TTC549 (cell line): Measurements from ENCODE around the gene ZBTB40.

Experiments
- FAIRE-seq: peaks from 2 replicates; lab custom pipeline; 2012; peaks lifted over from hg19 to GRCh38; lab: Jason Lieb, UNC

Gene ZBTB40

DNA sequence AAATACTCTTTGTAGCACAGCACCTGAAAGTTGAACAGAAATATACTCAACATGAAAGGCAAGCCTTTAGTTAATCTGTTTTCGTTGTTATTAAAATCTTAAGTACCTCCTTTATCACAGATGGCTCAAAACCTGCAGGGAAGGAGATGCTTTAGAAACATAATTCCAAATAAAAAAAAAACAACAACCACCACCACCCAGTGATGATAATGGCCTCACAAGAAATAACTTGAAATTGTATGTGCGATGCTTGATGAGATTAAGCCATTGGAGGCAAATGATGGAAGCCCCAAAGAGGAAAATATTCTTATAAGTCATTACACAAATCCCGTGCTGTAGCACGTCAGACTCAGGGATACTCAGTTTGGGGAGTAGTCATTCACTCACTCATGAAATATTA, 24.9 kb upstream of the ZBTB40 start:
- no peak for FAIRE-seq

DNA sequence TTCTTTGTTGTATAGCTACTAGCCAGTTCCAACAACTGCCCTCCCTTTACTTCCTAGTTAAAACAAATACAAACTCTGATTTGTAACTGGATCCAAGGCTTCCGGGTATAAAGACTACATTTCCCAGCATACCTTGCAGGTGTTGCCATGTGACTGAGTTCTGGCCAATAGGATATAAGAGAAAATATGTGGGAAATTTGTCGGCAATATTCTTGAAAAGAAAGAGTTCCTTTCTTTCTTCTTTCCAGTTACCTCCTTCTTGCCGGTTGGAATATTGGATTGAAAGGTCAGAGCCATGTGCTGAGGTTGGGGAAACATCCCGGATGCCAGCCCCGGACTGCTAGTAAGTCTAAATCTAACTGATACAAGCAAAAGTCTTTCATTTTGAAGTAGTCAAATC, 23.0 kb upstream of the ZBTB40 start:
- peak; percentile 97 for FAIRE-seq

DNA sequence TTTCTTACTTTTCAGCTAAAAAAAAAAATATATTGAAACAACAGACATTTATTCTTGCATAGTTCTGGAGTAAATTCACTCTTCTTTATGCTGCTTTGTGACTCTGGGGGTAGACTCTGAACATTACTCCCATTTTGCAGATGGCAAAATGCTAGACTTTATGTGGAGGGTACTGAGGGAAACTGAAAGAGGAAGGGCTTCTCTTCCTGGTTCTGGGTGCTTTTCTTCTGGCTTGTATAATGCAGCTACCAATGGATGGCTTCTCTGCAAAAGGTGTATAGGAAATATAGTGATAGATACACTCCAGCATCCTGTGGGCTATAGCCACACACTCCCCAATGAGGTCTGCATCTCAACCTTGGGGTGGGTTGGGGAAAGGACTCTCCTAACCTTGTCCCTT, 19.7 kb upstream of the ZBTB40 start:
- FAIRE-seq: no peak

DNA sequence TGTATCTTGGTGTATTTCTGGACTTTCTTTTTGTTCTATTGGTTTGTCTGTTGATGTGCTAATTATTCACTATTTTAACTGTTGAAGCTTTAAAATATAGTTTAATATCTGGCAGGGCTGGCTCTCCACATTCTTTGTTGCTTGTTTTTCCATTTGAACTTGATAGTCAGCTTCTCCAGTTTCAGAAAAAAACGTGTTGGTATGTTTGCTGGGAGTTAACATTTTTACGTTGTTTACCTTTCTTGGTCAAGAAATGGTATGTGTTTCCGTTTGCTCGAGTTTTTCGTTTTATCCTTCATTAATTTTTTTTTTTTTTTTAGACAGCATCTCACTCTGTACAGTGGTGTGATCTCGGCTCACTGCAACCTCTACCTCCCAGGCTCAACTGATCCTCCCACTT, 16.9 kb upstream of the ZBTB40 start:
- FAIRE-seq: no peak

DNA sequence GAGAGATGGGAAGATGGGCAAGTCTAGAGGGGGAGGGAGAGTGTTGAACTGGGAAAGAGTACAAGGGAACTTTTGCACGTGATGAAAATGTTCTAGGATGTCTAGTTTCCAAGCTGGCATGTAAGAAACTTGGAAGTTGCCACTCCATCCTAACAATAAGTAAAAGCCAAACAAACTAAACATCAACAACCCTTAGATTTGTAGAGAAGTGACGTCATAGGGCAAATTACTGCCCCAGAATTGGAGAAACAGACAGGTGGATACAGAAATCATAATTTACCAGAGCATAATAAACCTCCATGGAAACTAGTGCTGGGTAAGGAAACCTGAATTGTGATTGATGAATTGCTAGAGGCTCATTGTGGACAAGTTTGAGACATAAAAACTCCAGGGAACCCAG, 14.7 kb upstream of the ZBTB40 start:
- no peak for FAIRE-seq

DNA sequence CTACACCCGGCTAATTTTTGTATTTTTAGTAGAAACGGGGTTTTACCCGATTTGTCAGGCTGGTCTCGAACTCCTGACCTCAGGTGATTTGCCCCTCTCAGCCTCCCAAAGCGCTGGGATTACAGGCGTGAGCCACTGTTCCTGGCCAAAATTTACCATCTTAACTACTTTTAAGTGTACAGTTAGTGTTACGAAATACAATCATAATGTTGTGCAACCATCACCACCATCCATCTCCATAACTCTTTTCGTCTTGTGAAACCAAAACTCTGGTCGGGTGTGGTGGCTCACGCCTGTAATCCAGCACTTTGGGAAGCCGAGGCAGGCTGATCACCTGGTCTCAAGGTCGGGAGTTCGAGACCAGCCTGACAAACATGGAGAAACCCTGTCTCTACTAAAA, 14.1 kb upstream of the ZBTB40 start:
- no peak for FAIRE-seq

DNA sequence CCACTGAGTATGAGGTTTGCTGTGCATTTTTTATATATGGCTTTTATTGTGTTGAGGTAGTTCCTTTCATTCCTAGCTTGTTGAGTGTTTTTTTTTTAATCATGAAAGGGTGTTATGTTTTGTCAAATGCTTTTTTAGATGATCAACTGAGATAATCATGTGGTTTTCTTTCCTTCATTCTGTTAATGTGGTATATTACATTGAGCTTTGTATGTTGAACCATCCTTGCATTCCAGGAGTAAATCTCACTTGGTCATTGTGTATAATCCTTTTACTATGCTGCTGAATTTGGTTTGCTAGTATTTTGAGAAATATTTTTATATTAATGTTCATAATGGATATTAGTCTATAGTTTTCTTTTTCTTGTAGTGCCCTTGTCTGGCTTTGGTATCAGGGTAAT, 11.1 kb upstream of the ZBTB40 start:
- FAIRE-seq: no peak

DNA sequence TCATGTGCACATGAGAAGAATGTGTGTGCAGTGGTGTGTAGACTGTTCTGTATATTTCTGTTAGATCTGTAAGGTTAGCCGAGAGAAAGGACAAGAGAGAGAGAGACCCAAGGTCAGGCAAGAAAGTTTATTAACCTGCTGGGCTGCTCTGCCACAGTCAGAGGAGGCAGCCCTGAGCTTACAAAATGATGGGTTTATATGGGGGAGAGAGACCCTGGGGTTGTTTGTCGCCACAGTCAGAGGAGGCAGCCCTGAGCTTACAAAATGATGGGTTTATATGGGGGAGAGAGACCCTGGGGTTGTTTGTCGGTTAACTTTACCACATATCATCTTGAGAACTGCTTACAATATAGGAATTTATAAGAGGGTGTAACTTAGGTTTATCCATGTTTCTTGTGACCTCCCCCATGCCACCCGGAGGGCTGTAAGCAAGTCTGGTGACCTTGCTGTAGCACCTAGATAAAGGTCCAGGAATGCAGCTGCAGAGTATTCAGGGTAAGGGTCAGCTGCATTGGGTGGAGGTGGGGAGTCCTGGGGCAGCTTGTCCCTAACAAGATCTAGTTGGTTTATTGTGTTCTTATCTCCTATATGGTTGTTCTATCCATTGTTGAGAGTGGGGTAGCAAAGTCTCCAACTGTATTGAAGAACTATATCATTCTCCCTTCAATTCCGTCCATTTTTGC, 9.3 kb upstream of the ZBTB40 start:
- no peak for FAIRE-seq

DNA sequence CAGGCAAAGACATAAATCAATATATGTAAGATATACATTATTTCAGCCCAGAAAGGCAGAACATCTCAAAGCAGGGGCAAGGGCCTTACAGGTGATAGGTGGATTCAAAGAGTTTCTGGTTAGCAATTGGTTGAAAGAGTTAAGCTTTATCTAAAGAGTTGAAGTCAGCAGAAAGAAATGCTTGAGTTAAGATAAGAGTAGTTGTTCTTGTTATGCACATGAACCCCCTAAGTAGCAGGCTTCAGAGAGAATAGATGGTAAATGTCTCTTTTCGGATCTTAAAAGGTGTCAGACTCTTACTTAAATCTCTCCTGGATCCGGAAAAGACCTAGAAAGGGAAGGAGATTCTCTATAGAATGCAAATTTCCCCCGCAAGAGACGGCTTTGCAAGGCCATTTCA, 8.3 kb upstream of the ZBTB40 start:
- FAIRE-seq: no peak

DNA sequence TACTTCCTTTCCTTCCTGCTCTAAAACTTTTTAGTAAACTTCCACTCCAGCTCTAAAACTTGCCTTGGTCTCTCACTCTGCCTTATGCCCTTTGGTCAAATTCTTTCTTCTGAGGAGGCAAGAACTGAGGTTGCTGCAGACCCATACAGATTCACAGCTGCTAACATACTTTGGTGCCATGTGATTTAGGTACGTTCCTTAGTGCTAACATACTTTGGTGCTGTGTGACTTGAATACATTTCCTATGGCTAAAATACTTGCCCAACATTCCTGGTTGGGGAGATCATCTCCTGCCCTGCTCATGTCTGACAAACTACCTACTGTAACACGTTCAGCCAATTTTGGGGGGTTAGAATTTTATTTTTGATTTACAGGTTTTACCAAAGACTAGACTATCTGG, 6.8 kb upstream of the ZBTB40 start:
- FAIRE-seq: no peak

DNA sequence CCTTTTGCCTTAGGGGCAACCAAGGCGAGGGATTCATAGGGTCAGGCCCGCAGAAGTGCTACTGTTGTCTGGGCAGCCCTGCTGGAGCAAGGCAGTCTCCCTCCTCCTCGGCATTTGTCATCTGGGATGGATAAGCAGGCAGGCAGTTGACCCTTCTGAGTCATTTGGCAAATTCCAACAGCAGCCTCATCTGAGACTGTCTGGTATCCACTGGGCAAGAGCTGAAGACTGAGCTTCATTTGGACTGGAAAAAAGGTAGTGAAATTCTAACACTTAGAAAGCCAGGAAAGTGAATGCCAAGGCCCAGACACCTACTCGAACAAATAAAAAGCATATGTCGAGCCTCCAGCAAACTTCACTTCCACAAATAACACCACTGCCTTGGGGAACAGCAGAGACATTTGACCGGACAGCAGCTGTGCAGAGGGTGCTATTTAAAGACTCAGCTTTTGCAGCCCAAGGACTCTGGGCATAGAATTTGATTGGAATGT, 4.0 kb upstream of the ZBTB40 start:
- no peak for FAIRE-seq

DNA sequence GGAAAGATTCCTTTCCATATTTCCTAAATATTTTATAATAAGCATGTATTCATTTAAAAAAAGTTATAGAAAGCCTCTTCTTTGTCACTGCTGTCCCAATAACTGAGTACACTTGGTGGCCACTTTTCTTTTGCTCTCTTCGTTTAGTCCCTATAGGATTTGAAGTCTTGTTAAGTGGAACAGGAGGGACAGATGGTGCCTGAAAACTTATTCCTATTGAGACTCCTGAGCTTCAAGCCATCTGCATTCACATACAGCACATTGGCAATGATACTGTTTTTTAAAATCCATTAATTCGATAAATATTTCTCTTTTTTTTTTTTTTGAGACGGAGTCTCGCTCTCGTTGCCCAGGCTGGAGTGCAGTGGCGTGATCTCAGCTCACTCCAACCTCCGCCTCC, 2.0 kb upstream of the ZBTB40 start:
- FAIRE-seq: no peak

DNA sequence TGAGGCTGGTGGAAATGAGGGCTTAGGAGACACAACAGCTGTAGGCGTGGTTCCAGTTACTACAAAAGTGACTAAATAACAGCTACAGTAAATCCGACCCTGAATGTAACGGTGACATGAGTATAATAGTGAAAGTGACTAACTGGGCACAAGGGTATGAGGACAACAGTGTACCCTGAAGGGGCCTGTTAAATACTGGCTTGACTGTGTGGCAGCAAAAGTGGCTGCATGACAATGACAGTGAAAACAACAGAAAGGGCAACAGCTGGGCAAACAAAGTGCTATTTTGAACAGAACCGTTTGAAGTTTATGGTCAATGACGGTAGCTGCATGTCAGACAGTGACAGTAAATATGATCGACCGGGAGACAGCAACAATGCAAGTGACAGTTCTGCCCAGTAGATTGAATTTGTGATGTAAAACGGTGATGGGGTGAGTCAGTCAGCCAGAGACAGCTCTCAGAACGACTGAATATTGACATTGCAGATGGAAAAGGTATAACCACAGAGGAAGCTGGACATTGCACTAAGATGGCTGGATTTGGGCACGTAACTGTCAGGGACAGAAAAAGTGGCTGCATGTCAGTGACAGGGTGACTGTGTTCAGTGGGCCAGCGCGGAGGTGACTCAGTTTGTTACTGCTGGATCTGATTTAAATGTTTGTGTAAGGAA, 1.2 kb upstream of the ZBTB40 start:
- no peak for FAIRE-seq

DNA sequence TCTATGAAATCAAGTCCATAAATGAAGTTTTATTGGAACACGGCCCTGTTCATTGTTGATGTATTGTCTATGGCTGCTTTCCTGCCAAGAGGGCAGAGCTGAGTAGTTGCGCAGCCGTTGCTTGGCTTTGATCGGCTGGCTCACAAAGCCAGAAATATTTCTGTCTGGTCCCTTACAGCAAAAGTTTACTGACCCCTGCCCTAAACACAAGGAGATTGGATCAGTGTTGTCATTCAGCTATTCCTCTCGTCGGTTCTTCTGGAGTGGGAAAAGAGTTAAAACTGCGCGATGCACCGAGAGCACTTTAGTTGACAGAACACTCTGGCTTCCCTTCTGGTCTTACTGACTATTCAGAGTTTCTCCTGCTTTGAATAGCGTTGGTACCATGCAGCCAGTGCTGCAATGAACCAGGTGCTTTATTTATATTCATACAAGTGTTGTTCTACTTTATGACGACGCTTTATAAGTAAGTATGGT, 868 bp downstream of the ZBTB40 start:
- no peak for FAIRE-seq

DNA sequence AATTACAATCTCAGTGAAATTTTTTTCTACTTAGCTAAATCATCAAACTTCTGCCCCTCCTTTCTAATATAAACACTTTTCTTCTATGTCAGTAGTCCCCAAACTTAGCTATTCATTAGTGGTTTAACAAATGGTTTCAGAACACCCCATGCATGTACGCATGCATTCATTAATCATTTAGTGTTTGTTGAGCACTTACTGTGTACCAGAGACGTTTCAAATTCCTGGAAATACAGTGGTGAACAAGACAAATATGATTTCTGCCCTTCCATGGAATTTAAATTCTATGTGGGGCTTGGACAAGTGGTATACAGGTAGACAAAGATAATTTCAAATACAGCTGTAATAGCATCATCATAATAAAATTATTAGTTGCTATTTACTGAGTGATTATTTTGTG, 1.5 kb downstream of the ZBTB40 start:
- FAIRE-seq: no peak

DNA sequence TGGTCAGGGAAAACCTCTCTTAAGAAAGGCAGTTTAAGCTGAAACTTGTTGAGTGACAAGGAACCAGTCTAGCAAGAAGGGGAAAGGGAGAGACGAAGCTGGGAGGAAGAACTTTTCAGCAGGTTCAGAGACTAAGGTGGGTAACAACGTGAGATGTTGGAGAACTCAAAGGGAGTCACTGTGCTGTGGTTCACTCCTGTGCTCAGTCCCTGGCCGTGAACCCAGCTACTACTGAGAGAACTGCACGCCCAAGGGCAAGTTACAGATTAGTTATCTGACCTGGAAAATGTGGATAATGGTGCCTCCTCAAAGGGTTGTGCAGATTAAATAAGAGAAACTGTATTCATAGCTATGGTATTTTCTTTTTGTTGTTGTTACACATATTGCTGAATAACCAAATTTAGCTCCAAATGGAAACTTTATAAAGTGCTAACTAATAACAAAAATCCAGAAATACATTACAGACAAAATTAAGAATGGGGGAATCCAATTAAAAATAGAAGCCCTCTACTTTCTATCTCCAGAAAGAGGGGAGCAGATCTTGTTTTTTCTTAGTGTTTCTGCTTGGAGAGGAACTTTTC, 2.9 kb downstream of the ZBTB40 start:
- FAIRE-seq: no peak

DNA sequence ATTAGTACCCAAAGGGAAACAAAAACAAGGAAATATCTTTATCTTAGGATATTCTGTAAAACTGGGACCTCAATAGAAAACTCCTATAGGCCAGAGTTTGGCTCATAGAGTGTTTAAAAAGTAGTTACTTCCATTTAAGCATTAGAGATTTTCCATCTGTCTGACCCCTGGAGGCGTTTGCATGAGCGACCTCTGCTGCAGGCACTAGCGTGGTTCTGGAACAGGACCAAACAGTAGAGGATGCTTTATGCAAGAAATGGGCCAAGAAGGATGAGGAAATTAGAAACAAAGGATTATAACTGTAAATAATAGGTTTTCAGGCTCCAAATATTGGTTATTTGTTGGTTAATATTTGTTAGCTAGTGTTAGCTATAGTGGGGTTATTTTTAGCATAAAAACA, 5.7 kb downstream of the ZBTB40 start:
- FAIRE-seq: no peak

DNA sequence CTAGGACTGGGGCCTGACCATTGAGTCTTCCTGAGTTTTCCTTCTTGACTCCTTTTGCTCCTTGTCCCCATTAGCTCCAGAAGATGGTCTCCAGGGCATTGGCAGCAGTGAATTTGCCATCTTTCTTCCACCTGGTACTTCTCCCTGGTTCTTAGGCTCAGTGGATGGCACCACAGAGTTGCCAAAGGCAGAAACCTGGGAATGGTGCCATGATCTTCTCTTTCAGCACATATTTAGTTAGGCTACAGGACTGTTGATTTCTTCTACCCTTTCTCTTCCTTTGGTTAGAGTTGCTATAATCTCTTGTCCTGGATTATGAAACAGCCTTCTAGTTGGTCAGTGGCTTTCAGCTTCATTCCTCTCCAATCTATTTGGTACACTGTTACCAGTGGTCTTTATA, 6.2 kb downstream of the ZBTB40 start:
- FAIRE-seq: no peak

DNA sequence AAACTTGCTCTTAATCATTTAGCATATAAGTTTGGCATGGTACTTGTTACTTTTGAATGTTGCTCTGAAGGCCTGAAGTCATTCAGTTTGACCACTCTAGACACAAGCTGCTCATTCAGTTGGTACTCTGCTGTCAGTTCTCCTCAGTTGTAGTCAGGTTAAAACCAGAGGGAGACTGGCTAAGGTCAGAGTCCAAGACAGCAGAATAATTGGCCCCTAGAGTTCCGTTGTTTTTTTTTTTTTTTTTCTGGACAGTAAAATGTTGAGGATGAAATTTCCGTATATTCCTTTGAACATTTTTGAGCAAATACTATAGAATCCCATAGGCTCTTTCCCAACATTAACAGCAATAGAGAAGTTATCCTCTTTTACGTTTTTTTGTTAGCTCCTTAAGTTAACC, 9.4 kb downstream of the ZBTB40 start:
- FAIRE-seq: no peak

DNA sequence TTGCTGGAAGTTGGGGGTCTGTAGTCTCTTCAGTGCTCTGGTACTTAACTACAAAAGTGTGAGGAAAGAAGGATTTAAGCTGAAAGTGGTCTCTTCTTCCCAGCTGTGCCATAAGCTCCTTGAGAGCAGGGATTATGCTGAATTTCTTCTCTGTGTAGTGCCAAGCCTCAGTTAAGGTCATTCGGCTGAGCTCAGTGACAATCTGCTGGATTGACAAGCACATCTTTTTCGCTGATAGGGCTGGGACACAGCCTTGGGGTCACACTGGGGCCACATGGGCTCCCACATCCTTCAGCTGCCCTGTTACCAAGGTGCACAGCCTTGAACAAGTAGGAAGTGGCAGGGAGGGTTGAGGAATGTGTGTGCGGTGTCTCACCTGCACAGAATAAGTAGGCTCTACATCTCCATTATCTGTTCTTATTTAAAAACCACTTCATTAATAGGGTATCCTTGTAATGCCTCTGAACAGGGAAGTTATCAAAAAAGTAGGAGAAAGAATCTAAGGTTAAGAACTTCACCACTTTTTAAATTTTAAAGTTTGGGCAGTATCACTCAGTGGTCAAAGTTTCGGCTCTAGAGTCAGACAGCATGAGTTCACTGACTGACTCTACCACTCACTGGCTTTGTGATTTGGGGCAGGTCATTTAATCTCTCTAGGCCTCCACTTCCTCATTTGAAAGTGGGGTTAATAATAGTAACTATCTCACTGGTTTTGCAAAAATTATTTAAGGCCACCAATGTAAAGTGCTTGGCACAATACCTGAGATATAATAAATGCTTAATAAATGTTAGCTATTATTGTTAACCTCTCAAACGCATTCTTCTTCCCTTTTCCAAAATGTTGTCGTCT, 10.3 kb downstream of the ZBTB40 start:
- no peak for FAIRE-seq

DNA sequence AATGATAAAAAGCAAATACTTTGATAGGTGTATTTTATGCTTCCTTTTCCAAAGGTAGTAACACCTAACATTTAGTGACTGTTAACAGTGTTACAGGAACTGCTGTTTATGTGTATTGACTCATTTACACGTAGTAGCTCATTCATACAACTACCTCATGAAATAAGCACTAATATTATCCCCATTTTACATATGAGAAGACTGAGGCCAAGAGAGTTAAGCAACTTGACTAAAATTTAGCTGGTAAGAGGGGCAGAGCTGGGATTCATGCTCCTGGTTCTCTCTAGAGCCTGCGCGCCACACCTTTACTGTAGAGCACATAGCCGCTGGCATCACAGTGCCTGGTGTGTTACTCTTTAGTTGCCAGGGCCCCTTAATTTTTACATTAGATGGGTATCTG, 11.3 kb downstream of the ZBTB40 start:
- no peak for FAIRE-seq

DNA sequence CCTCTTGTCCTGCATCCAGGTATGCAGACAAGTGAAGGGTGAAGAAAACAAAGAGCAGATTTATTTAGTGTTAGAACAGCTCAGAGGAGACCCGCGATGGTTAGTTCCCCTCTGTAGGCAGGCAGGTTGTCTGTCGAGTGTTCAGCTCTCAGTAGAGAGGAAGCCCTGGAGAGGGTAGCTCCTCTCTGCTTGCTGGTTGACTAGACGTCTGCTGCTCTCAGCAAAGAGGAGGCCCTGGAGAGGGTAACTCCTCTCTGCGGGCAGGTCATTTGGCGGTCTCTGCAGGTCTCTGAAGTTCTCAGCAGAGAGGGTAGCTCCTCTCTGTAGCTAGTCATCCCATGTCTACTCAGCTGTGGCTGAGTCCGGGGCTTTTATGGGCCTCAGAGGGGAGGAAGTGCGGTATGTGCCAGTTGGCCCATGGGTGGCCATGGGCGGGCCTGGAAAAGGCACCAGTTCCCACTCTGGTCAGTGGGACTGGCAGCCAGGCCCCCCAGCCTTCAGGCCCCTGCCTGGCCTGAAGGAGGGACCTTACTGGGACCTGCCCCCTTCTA, 13.4 kb downstream of the ZBTB40 start:
- no peak for FAIRE-seq

DNA sequence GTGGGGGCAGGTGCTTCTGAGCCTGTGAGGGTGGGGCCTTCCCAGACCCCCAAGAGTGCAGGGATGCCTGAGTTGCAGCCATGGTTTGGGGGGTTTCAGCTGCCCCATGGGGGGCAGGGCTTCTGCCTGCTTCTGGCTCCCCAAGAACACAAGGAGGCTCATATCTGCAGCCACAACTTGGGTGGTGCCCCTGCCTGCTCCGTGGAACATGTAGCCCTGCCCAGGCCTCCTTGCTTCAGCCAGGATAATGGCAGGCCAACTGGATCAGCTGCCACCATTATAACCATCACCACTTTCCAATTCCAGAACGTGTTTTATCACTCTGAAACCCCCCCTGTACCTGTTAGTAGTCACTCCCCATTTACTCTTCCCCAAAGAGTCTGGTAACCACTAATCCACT, 14.0 kb downstream of the ZBTB40 start:
- no peak for FAIRE-seq
